ENCODE results near the gene CTNNA2.

Gene CTNNA2

DNA sequence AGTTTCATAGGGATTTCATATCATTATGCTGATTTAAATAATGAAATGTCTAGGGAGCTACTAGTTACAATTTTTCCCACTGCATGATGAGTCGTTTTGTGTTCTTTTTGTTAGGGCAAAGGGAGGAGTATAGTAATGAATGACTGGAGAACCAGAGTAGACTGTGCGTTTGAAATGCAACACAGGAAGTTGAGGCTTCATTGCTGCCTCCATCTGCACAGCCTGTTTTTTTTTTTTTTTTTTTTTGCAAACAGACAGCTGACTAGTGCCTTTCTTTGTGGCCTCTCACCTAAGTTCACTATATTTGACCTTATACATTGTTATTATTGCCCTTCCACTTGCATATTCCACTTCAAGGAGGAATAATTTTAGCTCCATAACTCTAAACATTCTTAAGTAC, 1078.4 kb downstream of the CTNNA2 start:
- no peaks in the 10 kb centered on the region for H4K20me1 ChIP-seq
- no peaks in the 10 kb centered on the region for H3K27me3 ChIP-seq
- peaks cover 0 to 9% (median 7%) of the 10 kb centered on the region in 11 experiments; a peak in 12 of 22 replicates for H3K9me3 ChIP-seq (replicated peaks in 1 of 11)
- H3K9ac ChIP-seq, result no peak overlapping the region
- peaks cover 13 to 39% (median 32%) of the 10 kb centered on the region in 10 experiments; a peak in 19 of 20 replicates for H3K4me1 ChIP-seq
- H3K4me2 ChIP-seq, result peak overlapping the region; percentile 3 to 67 (median 30); a peak in 18 of 22 replicates
- no peak for TF ChIP-seq Cebpa-rat (IDR thresholded peaks at IDR 0.05)
- H3K36me3 ChIP-seq, result no peaks in the 10 kb centered on the region
- no peak overlapping the region for H3K4me3 ChIP-seq
- H3K27ac ChIP-seq, result peak overlapping the region in 2 of 11 experiments; percentile 12 to 34; a peak in 1 of 22 replicates

DNA sequence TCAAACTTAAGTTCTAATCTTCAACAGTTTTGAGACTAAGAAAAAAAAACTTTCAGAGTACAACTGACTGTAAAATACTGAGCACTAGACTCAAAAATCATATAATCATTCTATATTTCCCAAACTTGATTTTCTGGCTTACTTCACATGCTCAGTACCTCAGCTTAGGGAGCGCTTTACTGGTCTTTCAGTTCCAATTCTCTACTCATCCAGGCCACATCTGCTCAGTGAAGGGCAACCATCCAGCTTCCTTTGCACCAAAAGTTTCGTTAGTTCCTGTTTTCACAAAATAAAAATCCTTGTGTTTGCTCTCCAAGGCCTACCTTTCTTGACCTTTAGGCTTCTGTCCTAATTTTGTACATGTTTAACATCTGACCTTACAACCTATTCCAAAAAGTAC, 1079.3 kb downstream of the CTNNA2 start:
- H3K4me1 ChIP-seq, result peaks cover 13 to 39% (median 32%) of the 10 kb centered on the region in 10 experiments; a peak in 19 of 20 replicates
- H4K20me1 ChIP-seq, result no peaks in the 10 kb centered on the region
- TF ChIP-seq Cebpa-rat (IDR thresholded peaks at IDR 0.05), result no peak
- peak overlapping the region in 10 of 11 experiments; percentile 3 to 67 (median 34); a peak in 16 of 22 replicates for H3K4me2 ChIP-seq
- H3K27ac ChIP-seq, result peak overlapping the region in 1 of 11 experiments; percentile 34; a peak in 2 of 22 replicates
- H3K9ac ChIP-seq, result no peak overlapping the region
- no peaks in the 10 kb centered on the region for H3K27me3 ChIP-seq
- H3K9me3 ChIP-seq (replicated peaks in 1 of 11), result peaks cover 0 to 9% (median 7%) of the 10 kb centered on the region in 11 experiments; a peak in 12 of 22 replicates
- no peak overlapping the region for H3K4me3 ChIP-seq
- no peaks in the 10 kb centered on the region for H3K36me3 ChIP-seq

DNA sequence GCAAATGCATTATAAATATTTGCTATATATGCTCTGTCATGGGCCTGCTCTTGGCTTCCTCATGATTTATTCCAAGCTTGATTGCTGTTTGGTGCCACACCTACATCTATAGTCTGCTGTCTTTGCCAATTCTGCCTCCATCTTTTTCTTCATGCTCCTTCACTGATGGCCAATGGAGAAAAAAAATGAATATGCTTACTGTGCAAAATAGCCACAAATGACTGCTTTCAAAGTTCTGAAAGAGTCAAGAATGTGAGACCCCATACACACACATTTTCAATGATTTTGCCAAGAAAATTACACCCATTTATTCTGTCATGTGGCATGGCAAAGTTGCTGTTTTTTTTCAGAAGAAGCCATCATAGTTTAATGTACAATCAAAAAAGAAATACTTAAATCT, 1097.3 kb downstream of the CTNNA2 start:
- Histone ChIP-seq H3K9ac (no peak overlapping the region), H3K27ac (no peak overlapping the region), H3K4me2 (no peak overlapping the region), H3K4me3 (no peak overlapping the region), H3K9me3 (replicated peaks in 1 of 11) (no peaks in the 10 kb centered on the region), H4K20me1 (no peaks in the 10 kb centered on the region), H3K4me1 (no peaks in the 10 kb centered on the region), H3K27me3 (no peaks in the 10 kb centered on the region), H3K36me3 (no peaks in the 10 kb centered on the region)
- TF ChIP-seq Cebpa-rat (IDR thresholded peaks at IDR 0.05), result no peak

DNA sequence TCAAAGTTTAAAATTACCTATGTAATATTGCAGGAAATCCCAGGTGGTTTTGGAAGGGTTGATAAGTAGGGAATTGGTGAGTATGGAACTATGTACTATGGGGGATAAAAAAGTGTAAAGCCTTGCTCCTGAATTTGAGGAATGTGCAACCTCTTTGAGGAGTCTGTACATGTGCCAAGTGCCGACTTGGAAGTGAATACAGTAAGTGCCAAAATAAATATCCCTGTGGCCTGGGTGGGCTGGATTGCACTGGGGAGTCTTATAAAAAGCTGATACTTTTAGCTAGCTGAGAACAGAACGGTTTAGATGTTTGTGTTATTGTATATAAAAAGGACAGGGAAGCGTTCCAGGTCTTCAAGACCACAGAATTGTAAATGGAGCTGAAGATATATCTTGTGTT, 1108.8 kb downstream of the CTNNA2 start:
- H3K4me1 ChIP-seq, result no peaks in the 10 kb centered on the region
- no peak for TF ChIP-seq Cebpa-rat (IDR thresholded peaks at IDR 0.05)
- no peak overlapping the region for H3K27ac ChIP-seq

DNA sequence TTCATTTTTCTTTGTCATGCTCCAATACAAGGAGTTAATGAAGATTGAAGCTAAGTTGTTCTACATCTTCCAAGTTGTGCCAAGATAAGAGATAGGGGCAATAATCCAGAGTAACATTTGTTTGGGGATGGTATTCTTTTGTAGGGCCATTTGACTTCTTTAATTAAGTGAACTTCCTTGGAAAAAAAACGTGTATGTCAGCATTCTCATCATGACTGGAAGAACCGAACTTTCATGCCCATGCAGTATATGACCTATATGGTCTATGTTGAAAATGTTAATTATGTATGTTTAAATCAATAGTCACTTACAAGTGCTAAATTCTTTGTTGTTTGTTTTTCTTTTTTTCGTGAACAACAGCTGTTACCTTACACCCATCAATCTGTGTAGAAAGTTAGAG, 1111.2 kb downstream of the CTNNA2 start:
- no peak overlapping the region for H3K9ac ChIP-seq

More for the DNA sequence above, 1108.8 kb downstream of the CTNNA2 start:
- H3K9ac ChIP-seq, result no peak overlapping the region
- H4K20me1 ChIP-seq, result no peaks in the 10 kb centered on the region
- no peaks in the 10 kb centered on the region for H3K9me3 ChIP-seq (replicated peaks in 1 of 11)
- H3K36me3 ChIP-seq, result no peaks in the 10 kb centered on the region
- no peak overlapping the region for H3K4me2 ChIP-seq
- no peak overlapping the region for H3K4me3 ChIP-seq
- H3K27me3 ChIP-seq, result no peaks in the 10 kb centered on the region

DNA sequence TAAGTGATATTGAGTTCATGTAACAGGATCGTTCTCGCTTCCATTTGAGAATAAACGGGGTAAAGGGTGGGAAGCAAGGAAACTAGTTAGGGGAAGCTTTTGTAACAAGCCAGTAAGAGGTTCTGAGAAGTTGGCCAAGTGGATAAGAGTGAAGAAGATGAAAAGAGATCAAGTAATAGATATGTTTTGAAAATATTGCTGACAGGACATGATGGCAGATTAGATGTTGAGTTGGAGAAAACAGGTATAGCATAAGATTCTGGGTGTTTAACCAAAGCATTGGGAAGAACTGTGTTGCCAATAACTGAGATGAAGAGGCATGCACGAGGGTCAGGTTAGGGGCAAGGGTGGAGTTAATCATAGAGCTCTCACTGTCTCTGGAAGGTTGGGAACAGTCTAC, 1121.7 kb downstream of the CTNNA2 start:
- no peak overlapping the region for H3K4me3 ChIP-seq
- no peak for TF ChIP-seq Cebpa-rat (IDR thresholded peaks at IDR 0.05)
- H3K9me3 ChIP-seq (replicated peaks in 1 of 11), result peaks cover 0 to 6% (median 0%) of the 10 kb centered on the region in 11 experiments; a peak in 2 of 22 replicates
- no peak overlapping the region for H3K27ac ChIP-seq
- no peaks in the 10 kb centered on the region for H4K20me1 ChIP-seq
- no peaks in the 10 kb centered on the region for H3K36me3 ChIP-seq
- no peaks in the 10 kb centered on the region for H3K4me1 ChIP-seq
- H3K9ac ChIP-seq, result no peak overlapping the region
- no peaks in the 10 kb centered on the region for H3K27me3 ChIP-seq
- H3K4me2 ChIP-seq, result no peak overlapping the region

More for the DNA sequence above, 1111.2 kb downstream of the CTNNA2 start:
- no peaks in the 10 kb centered on the region for H4K20me1 ChIP-seq
- H3K36me3 ChIP-seq, result no peaks in the 10 kb centered on the region
- H3K4me1 ChIP-seq, result no peaks in the 10 kb centered on the region
- H3K9me3 ChIP-seq (replicated peaks in 1 of 11), result no peaks in the 10 kb centered on the region
- no peak overlapping the region for H3K4me2 ChIP-seq
- no peak overlapping the region for H3K27ac ChIP-seq
- H3K27me3 ChIP-seq, result no peaks in the 10 kb centered on the region
- no peak overlapping the region for H3K4me3 ChIP-seq
- TF ChIP-seq Cebpa-rat (IDR thresholded peaks at IDR 0.05), result no peak

DNA sequence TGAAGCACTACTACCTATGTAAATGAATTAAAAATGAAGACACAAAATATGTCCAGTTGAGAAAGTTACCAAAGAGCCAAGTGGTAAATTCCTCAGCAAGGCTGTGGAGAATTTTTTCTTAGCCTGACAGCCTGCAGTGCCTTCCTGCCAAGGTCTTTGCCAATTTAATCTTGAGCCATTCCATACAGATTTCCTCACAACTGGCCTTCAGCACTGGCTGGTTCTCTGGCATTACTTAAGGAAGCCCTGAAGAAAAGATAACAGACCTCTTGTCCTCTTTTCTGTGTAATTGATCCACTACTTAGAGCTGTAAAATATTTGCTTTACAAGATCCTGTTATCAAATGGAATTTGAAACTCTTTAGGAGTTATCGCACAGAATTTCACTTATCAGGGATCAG, 1125.9 kb downstream of the CTNNA2 start:
- H3K9me3 ChIP-seq (replicated peaks in 1 of 11), result no peaks in the 10 kb centered on the region
- H3K9ac ChIP-seq, result no peak overlapping the region
- H3K27me3 ChIP-seq, result no peaks in the 10 kb centered on the region
- H3K4me2 ChIP-seq, result no peak overlapping the region
- no peak overlapping the region for H3K27ac ChIP-seq
- no peaks in the 10 kb centered on the region for H3K4me1 ChIP-seq
- TF ChIP-seq Cebpa-rat (IDR thresholded peaks at IDR 0.05), result no peak
- H3K4me3 ChIP-seq, result no peak overlapping the region
- no peaks in the 10 kb centered on the region for H3K36me3 ChIP-seq
- H4K20me1 ChIP-seq, result no peaks in the 10 kb centered on the region

DNA sequence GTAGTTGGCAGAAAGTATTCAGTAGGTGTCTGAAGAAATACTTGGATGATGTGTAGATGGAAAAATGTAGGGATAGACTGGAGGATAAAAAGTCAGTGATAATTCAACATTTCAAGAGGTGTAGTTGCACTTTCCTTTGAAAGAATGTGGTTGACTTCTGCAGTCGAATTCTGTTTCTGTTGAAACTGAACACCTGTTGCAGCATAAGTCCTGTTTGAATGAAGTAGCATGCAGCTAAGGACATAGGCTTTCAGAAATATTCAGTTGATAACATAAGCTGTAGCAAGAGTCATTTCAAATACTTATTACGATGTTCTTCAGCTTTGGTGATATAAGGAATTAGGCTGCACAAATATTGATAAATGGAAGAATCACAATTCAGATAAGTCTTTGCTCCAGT, 1129.6 kb downstream of the CTNNA2 start:
- H3K9ac ChIP-seq, result no peak overlapping the region
- no peak overlapping the region for H3K27ac ChIP-seq
- no peaks in the 10 kb centered on the region for H3K4me1 ChIP-seq
- H3K27me3 ChIP-seq, result no peaks in the 10 kb centered on the region
- no peaks in the 10 kb centered on the region for H4K20me1 ChIP-seq
- no peaks in the 10 kb centered on the region for H3K9me3 ChIP-seq (replicated peaks in 1 of 11)
- no peaks in the 10 kb centered on the region for H3K36me3 ChIP-seq
- H3K4me2 ChIP-seq, result no peak overlapping the region
- no peak for TF ChIP-seq Cebpa-rat (IDR thresholded peaks at IDR 0.05)
- H3K4me3 ChIP-seq, result no peak overlapping the region

DNA sequence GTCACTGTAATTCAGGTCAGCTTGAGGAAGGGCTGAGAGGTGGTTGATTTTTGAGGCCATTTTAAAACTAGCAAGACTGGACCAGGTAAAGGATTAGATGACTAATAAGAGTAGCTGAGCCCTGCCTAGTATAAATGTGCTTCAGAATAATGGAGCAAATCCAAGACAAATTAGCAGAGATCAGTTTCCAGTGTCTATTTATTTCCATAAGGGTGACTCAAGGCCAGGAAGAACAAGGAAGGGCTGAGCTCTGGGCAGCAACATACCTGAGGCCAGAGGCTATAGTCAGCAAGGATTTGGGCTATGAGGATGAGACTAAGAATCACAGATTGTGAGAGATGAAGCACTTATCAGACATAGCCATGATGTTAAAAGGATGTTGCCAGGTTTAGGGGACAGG, 1130.7 kb downstream of the CTNNA2 start:
- no peaks in the 10 kb centered on the region for H3K36me3 ChIP-seq
- no peaks in the 10 kb centered on the region for H3K9me3 ChIP-seq (replicated peaks in 1 of 11)
- no peaks in the 10 kb centered on the region for H3K27me3 ChIP-seq
- no peaks in the 10 kb centered on the region for H3K4me1 ChIP-seq
- no peak overlapping the region for H3K4me3 ChIP-seq
- H3K27ac ChIP-seq, result no peak overlapping the region
- H3K4me2 ChIP-seq, result no peak overlapping the region
- TF ChIP-seq Cebpa-rat (IDR thresholded peaks at IDR 0.05), result no peak
- no peaks in the 10 kb centered on the region for H4K20me1 ChIP-seq
- H3K9ac ChIP-seq, result no peak overlapping the region

DNA sequence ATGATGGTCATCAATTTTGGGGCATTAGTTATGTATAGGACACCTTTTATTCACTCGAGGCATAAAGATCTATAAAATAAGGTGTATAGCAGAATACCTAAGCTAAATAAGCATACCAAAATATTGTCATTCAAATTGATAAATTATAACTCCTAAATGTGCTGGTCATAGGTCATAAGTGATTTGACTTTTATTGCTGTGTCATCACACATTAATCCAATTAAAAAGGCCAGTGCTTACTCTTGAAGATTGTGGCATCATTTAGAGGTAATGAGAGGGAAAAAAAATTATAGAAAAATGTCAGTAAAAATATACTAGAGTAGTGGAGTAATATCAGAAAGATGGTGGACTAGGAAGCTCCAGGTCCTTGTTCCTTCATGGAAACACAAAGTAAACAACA, 1138.6 kb downstream of the CTNNA2 start:
- H3K36me3 ChIP-seq, result no peaks in the 10 kb centered on the region
- no peaks in the 10 kb centered on the region for H3K4me1 ChIP-seq
- no peak overlapping the region for H3K4me3 ChIP-seq
- H3K27ac ChIP-seq, result no peak overlapping the region
- peaks cover 0 to 17% (median 5%) of the 10 kb centered on the region in 11 experiments; a peak in 10 of 22 replicates for H3K9me3 ChIP-seq (replicated peaks in 1 of 11)
- TF ChIP-seq Cebpa-rat (IDR thresholded peaks at IDR 0.05), result no peak
- H3K9ac ChIP-seq, result no peak overlapping the region
- no peak overlapping the region for H3K4me2 ChIP-seq
- no peaks in the 10 kb centered on the region for H4K20me1 ChIP-seq
- no peaks in the 10 kb centered on the region for H3K27me3 ChIP-seq
